Keratinocyte (primary cell): Measurements from ENCODE around the gene LAMP2. TPM values are rescaled to one million over a fixed set of nuclear protein-coding genes. Genes with fewer than 3 reads are reported as not detected.
A peak's percentile ranks its signal among the peaks of the same experiment; 100 is the strongest.
"Not testable (repeated sequence)": the region's sequence is repeated elsewhere in the genome, so short reads cannot be mapped to it uniquely, and the experiment has no call there.

ENCODE experiments used
- DNase-seq: peaks from one replicate; pipeline ENCODE4 v3.0.0-alpha.2; 2011; ENCODE audit warnings: low read depth, missing footprints, low spot score
- FAIRE-seq: peaks from 2 replicates; lab custom pipeline; 2011; peaks lifted over from hg19 to GRCh38; lab: Jason Lieb, UNC
- H2AFZ ChIP-seq: 2 replicates; pipeline ENCODE4 v1.6.0; 2012; ENCODE audit warnings: low read length, control low read depth, inconsistent platforms; ENCODE audit not compliant: control insufficient read depth
- H3K27ac ChIP-seq: 2 replicates; pipeline ENCODE4 v1.5.1; 2011; ENCODE audit warnings: low read length; ENCODE audit not compliant: control insufficient read depth, insufficient read depth
- H3K27me3 ChIP-seq: 3 replicates; pipeline ENCODE4 v1.6.0; 2011; ENCODE audit warnings: low read length; ENCODE audit not compliant: control insufficient read depth, insufficient read depth; ENCODE audit errors: extremely low read depth
- H3K36me3 ChIP-seq, 2 experiments: 2 replicates in 1 of 2; 3 replicates in 1 of 2; pipeline ENCODE4 v1.5.1; 2011; ENCODE audit warnings: low read length in 2 of 2, mild to moderate bottlenecking in 1 of 2; ENCODE audit not compliant: control insufficient read depth in 2 of 2, insufficient read depth in 2 of 2; ENCODE audit errors: extremely low read depth in 1 of 2
- H3K4me1 ChIP-seq: 3 replicates; pipeline ENCODE4 v1.5.1; 2011; ENCODE audit warnings: low read length; ENCODE audit not compliant: control insufficient read depth, insufficient read depth; ENCODE audit errors: extremely low read depth
- H3K4me2 ChIP-seq: 3 replicates; pipeline ENCODE4 v1.6.0; 2011; ENCODE audit warnings: low read depth, low read length; ENCODE audit not compliant: control insufficient read depth, insufficient read depth; ENCODE audit errors: extremely low read depth
- H3K4me3 ChIP-seq, 3 experiments: fragments of 200-600 bp in 1 of 3; sonication (generic) in 1 of 3; 2 replicates in 2 of 3; 3 replicates in 1 of 3; pipeline ENCODE4 v1.5.1; 2011 to 2016; ENCODE audit warnings: low read length in 3 of 3, mild to moderate bottlenecking in 3 of 3, control low read depth in 2 of 3, inconsistent platforms in 1 of 3, low read depth in 1 of 3, mixed read lengths in 1 of 3, mixed run types in 1 of 3, moderate library complexity in 1 of 3; ENCODE audit not compliant: control insufficient read depth in 2 of 3, insufficient read depth in 2 of 3; ENCODE audit errors: extremely low read depth in 1 of 3
- H3K79me2 ChIP-seq: 2 replicates; pipeline ENCODE4 v1.6.0; 2012; ENCODE audit warnings: low read length; ENCODE audit not compliant: control insufficient read depth, insufficient read depth
- H3K9ac ChIP-seq: 3 replicates; pipeline ENCODE4 v1.6.0; 2011; ENCODE audit warnings: low read length; ENCODE audit not compliant: control insufficient read depth, insufficient read depth; ENCODE audit errors: extremely low read depth
- H3K9me1 ChIP-seq: 3 replicates; pipeline ENCODE4 v1.6.0; 2011; ENCODE audit warnings: low read length; ENCODE audit not compliant: control insufficient read depth, insufficient read depth; ENCODE audit errors: extremely low read depth
- H3K9me3 ChIP-seq: 2 replicates; pipeline ENCODE4 v1.5.1; 2012; ENCODE audit warnings: low read depth, low read length; ENCODE audit not compliant: control insufficient read depth
- H4K20me1 ChIP-seq: 3 replicates; pipeline ENCODE4 v1.6.0; 2011; ENCODE audit warnings: low read length; ENCODE audit not compliant: control insufficient read depth, insufficient read depth; ENCODE audit errors: extremely low read depth
- EZH2 ChIP-seq: IDR thresholded peaks from one replicate; pipeline ENCODE4 v1.6.1; 2012; ENCODE audit warnings: inconsistent platforms, mild to moderate bottlenecking, low read length, moderate library complexity
- dilution Hi-C: fragments of 300-500 bp; cut with MboI; formaldehyde crosslinking; loops from one replicate; pipeline ENCODE4 v1.7.0; 2020; ENCODE audit warnings: low sequenced_read_pairs; ENCODE audit not compliant: extremely low pct_ligation_motif_present
- polyA plus RNA-seq, 5 experiments: library from polyadenylated mRNA; depleted of rRNA in 3 of 5; stranded (reverse) in 3 of 5; stranded (forward) in 1 of 5; unstranded in 1 of 5; fragments of >200 nt; gene quantifications; 1 replicate in 1 of 5; 2 replicates in 3 of 5; 3 replicates in 1 of 5; pipeline versions ENCODE4 v1.2.1 to v1.2.3, GENCODE V29; 2011 to 2012; ENCODE audit warnings: missing spikeins in 2 of 5, low read depth in 1 of 5, low replicate concordance in 1 of 5
- TF ChIP-seq, protein P1 (sequence below), 3 experiments: IDR thresholded peaks in 1 of 3; conservative IDR thresholded peaks in 1 of 3; optimal IDR thresholded peaks in 1 of 3; 2 replicates in 2 of 3; 3 replicates in 1 of 3; pipeline versions ENCODE3 to v1.5.1; 2011; ENCODE audit warnings: low read length in 3 of 3, mild to moderate bottlenecking in 3 of 3, moderate library complexity in 2 of 3, control low read depth in 1 of 3, inconsistent platforms in 1 of 3; ENCODE audit not compliant: insufficient read depth in 2 of 3; ENCODE audit errors: extremely low read depth in 1 of 3

The LAMP2 gene
- polyA plus RNA-seq, 1 donor (not counting 4 experiments of a cell fraction or from before 2014, with no cell fraction given), result 200 TPM

GRCh38 chrX:120477453-120477852 is 8.4 kb upstream of the LAMP2 start:
- Histone ChIP-seq H3K27me3 (no peaks in the 10 kb centered on the region), H3K27ac (no peak overlapping the region), H3K9ac (no peak overlapping the region), H3K79me2 (no peaks in the 10 kb centered on the region), H3K9me3 (no peaks in the 10 kb centered on the region), H3K9me1 (no peaks in the 10 kb centered on the region), H3K36me3 (no peaks in the 10 kb centered on the region), H3K4me1 (no peaks in the 10 kb centered on the region), H3K4me3 (no peak overlapping the region), H2AFZ (no peak overlapping the region), H4K20me1 (no peaks in the 10 kb centered on the region), H3K4me2 (no peak overlapping the region)
- no peak for FAIRE-seq
- TF ChIP-seq EZH2, result no peak
- TF ChIP-seq, protein P1, sequence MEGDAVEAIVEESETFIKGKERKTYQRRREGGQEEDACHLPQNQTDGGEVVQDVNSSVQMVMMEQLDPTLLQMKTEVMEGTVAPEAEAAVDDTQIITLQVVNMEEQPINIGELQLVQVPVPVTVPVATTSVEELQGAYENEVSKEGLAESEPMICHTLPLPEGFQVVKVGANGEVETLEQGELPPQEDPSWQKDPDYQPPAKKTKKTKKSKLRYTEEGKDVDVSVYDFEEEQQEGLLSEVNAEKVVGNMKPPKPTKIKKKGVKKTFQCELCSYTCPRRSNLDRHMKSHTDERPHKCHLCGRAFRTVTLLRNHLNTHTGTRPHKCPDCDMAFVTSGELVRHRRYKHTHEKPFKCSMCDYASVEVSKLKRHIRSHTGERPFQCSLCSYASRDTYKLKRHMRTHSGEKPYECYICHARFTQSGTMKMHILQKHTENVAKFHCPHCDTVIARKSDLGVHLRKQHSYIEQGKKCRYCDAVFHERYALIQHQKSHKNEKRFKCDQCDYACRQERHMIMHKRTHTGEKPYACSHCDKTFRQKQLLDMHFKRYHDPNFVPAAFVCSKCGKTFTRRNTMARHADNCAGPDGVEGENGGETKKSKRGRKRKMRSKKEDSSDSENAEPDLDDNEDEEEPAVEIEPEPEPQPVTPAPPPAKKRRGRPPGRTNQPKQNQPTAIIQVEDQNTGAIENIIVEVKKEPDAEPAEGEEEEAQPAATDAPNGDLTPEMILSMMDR (optimal IDR thresholded peaks at IDR 0.05 in 1 of 3, IDR thresholded peaks at IDR 0.05 in 1 of 3, conservative IDR thresholded peaks at IDR 0.05 in 1 of 3; ENCODE audit: extremely low read depth in 1 of 3, insufficient read depth in 2 of 3, low read length in 3 of 3), result no peak
- dilution Hi-C loops, result no loop called here
- no peak for DNase-seq

GRCh38 chrX:120476714-120477113 is 7.6 kb upstream of the LAMP2 start:
- dilution Hi-C loops, result no loop called here
- H3K79me2 ChIP-seq, result no peaks in the 10 kb centered on the region
- H3K9me3 ChIP-seq, result no peaks in the 10 kb centered on the region
- H3K4me3 ChIP-seq, result no peak overlapping the region
- no peak overlapping the region for H3K27ac ChIP-seq
- H4K20me1 ChIP-seq, result no peaks in the 10 kb centered on the region
- H3K4me2 ChIP-seq, result no peak overlapping the region
- H3K4me1 ChIP-seq, result no peaks in the 10 kb centered on the region
- H2AFZ ChIP-seq, result no peak overlapping the region
- TF ChIP-seq EZH2, result no peak
- no peaks in the 10 kb centered on the region for H3K9me1 ChIP-seq
- FAIRE-seq, result no peak
- DNase-seq, result no peak
- no peaks in the 10 kb centered on the region for H3K36me3 ChIP-seq
- no peak overlapping the region for H3K9ac ChIP-seq
- no peaks in the 10 kb centered on the region for H3K27me3 ChIP-seq

DNA sequence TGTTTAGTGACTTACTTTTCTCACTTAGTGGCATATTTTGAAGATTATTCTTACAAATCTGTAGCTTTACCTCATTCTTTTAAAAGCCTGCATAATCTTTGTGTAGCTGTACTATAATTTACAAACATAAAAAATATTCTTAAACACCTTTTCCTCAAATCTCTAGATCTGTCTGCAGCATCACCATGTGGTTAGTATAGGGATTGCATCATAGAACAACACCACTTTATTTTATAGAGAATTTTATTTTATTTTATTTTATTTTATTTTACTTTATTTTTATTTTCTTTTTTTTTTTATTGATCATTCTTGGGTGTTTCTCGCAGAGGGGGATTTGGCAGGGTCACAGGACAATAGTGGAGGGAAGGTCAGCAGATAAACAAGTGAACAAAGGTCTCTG is 6.4 kb upstream of the LAMP2 start:
- FAIRE-seq, H3K27me3 ChIP-seq, H3K9me1 ChIP-seq, H3K9ac ChIP-seq, H3K27ac ChIP-seq, H4K20me1 ChIP-seq, H3K79me2 ChIP-seq, H3K9me3 ChIP-seq, H3K4me2 ChIP-seq, H2AFZ ChIP-seq, H3K4me1 ChIP-seq, H3K4me3 ChIP-seq, H3K36me3 ChIP-seq, dilution Hi-C loops, DNase-seq: not testable (repeated sequence)
- TF ChIP-seq, protein P1 (optimal IDR thresholded peaks at IDR 0.05 in 1 of 3, IDR thresholded peaks at IDR 0.05 in 1 of 3, conservative IDR thresholded peaks at IDR 0.05 in 1 of 3; ENCODE audit: extremely low read depth in 1 of 3, insufficient read depth in 2 of 3, low read length in 3 of 3), result peak in 1 of 3 experiments; percentile 29
